ENCODE results near the gene HYPK. TPM values are rescaled to one million over a fixed set of nuclear protein-coding genes. Genes with fewer than 3 reads are reported as not detected.

The HYPK gene
- total and polyA plus RNA-seq, 7 donors = 3.6 to 22.8 (median 13.8) TPM

DNA sequence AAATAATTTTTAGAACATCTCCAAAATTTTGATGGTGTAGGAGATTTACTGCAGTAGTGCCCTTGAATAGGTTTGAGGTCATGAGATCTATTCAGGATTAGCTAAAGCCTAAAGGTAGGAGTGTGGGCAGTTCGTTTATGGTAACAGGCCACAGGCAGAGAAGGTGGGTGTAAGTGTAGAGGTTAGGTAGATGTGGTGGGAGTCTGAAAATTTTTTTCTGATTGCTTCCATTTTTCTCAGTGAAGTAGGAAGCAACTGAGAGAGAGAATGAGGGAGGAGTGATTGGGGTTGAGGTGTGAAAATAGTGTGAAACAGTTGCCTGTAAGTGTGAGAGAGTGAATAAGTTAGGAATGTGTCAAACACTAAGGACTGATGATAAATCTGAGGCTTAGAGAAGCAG lies 21.4 kb upstream of the HYPK start:
- 75 to 79% methylated on average over 1 of the region's 1 CpG for WGBS, 2 donors
- intact Hi-C loops (cut with DNase I) = no loop called here
- no peak overlapping the region for H3K4me3 ChIP-seq
- no peaks in the 10 kb centered on the region for H3K9me3 ChIP-seq
- H3K27ac ChIP-seq = no peak overlapping the region
- TF ChIP-seq POLR2A (IDR thresholded peaks at IDR 0.05) (no peak), POLR2AphosphoS5 (IDR thresholded peaks at IDR 0.05) (no peak), EP300 (IDR thresholded peaks at IDR 0.05) (no peak)
- TF ChIP-seq, protein P1, sequence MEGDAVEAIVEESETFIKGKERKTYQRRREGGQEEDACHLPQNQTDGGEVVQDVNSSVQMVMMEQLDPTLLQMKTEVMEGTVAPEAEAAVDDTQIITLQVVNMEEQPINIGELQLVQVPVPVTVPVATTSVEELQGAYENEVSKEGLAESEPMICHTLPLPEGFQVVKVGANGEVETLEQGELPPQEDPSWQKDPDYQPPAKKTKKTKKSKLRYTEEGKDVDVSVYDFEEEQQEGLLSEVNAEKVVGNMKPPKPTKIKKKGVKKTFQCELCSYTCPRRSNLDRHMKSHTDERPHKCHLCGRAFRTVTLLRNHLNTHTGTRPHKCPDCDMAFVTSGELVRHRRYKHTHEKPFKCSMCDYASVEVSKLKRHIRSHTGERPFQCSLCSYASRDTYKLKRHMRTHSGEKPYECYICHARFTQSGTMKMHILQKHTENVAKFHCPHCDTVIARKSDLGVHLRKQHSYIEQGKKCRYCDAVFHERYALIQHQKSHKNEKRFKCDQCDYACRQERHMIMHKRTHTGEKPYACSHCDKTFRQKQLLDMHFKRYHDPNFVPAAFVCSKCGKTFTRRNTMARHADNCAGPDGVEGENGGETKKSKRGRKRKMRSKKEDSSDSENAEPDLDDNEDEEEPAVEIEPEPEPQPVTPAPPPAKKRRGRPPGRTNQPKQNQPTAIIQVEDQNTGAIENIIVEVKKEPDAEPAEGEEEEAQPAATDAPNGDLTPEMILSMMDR (IDR thresholded peaks at IDR 0.05) = no peak
- no peaks in the 10 kb centered on the region for H3K36me3 ChIP-seq
- H3K4me1 ChIP-seq = peaks cover 0 to 17% (median 16%) of the 10 kb centered on the region in 4 donors
- no peak for DNase-seq
- H3K27me3 ChIP-seq = no peaks in the 10 kb centered on the region

DNA sequence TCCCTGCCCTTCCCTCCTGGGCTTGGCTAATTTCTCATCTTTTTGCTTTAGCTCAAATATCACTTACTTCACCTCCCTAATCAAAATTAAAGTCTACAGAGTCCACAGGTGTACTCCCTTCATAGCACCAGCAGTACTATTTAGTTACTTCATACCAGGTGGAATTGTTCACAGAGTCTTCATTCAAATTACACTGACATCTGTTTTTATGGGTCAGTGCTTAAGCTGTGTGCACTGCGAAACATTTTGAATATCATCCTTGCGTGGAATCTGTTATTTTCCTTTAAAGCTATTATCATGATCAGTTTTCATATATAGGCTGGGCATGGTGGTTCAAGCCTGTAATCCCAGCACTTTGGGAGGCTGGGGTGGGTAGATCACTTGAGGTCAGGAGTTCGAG lies 11.0 kb upstream of the HYPK start:
- H3K36me3 ChIP-seq = peaks cover 0 to 10% (median 4%) of the 10 kb centered on the region in 4 donors
- H3K27ac ChIP-seq = no peak overlapping the region
- 80 to 94% methylated on average over 3 of the region's 3 CpGs for WGBS, 2 donors
- no peak for DNase-seq
- H3K4me1 ChIP-seq = peaks cover 4 to 21% (median 15%) of the 10 kb centered on the region in 4 donors
- intact Hi-C loops (cut with DNase I) = no loop called here
- H3K27me3 ChIP-seq = no peaks in the 10 kb centered on the region
- H3K4me3 ChIP-seq = no peak overlapping the region
- H3K9me3 ChIP-seq = no peaks in the 10 kb centered on the region
- no peak for TF ChIP-seq POLR2A (IDR thresholded peaks at IDR 0.05)
- TF ChIP-seq EP300 (IDR thresholded peaks at IDR 0.05) = no peak
- TF ChIP-seq POLR2AphosphoS5 (IDR thresholded peaks at IDR 0.05) = no peak
- TF ChIP-seq, protein P1 (IDR thresholded peaks at IDR 0.05) = no peak

DNA sequence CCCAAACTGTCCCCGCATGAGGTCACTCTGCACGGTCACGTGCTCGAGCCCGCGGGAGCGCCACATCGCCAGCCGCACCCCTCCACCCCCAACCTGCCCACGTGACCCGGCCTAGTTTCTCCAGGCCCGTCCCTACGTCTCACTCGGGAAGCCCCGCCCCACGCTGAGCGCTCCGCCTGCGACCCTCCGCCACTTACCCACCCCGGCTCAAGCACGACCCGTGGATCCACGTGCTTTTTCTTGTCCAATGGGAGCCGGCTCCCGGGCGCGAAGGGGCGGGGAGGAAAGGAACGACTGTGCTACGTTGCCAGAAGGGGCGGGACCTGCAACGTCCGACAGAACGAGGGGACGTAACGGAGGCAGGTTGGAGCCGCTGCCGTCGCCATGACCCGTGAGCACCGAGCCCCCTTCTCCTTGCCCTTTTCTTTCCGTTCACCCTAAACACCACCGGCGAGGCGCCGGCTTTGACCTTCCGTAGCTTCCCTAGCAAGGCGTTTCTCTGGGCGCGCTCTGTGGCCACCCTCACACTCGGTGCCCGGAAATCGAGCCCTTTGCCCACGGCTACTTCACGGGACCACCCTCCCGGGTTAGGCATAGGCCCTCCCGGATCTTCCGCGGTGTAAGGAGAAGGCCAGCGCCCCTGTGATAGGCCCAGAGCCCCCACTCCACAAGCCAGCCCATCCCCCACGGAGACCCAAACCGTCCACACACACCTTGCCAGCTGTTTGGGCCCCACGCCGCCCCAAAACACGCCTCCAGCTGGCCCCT lies 8.2 kb upstream of the HYPK start, which contains the start of gene SERF2:
Gene SERF2, plus strand, starts transcription at position 328 of the 768 bp plus-strand sequence. Its CDS starts 57 bp downstream, at position 385.
- peak within 1 kb of the TSS; percentile 71 to 91 (median 88) for H3K4me3 ChIP-seq
- H3K36me3 ChIP-seq = peaks cover 0 to 38% (median 14%) of the 10 kb centered on the region in 4 donors
- no peaks in the 10 kb centered on the region for H3K27me3 ChIP-seq
- peaks cover 4 to 47% (median 28%) of the 10 kb centered on the region in 4 donors for H3K4me1 ChIP-seq
- peak within 1 kb of the TSS; percentile 94 to 99 (median 96) for H3K27ac ChIP-seq
- WGBS, 2 donors = 0% methylated on average over 66 of the region's 66 CpGs
- DNase-seq = peak; percentile 100
- H3K9me3 ChIP-seq = no peaks in the 10 kb centered on the region
- intact Hi-C loops (cut with DNase I) = loop anchor here (2.0 kb wide), 1 partner anchor 33 kb away; the partner anchor contains the start of gene MFAP1
- peak in 1 of 4 donors; percentile 68 for TF ChIP-seq EP300 (IDR thresholded peaks at IDR 0.05)
- TF ChIP-seq POLR2A (IDR thresholded peaks at IDR 0.05) = peak; percentile 99
- peak; percentile 99 to 100 (median 99) for TF ChIP-seq POLR2AphosphoS5 (IDR thresholded peaks at IDR 0.05)
- TF ChIP-seq, protein P1 (IDR thresholded peaks at IDR 0.05) = no peak

DNA sequence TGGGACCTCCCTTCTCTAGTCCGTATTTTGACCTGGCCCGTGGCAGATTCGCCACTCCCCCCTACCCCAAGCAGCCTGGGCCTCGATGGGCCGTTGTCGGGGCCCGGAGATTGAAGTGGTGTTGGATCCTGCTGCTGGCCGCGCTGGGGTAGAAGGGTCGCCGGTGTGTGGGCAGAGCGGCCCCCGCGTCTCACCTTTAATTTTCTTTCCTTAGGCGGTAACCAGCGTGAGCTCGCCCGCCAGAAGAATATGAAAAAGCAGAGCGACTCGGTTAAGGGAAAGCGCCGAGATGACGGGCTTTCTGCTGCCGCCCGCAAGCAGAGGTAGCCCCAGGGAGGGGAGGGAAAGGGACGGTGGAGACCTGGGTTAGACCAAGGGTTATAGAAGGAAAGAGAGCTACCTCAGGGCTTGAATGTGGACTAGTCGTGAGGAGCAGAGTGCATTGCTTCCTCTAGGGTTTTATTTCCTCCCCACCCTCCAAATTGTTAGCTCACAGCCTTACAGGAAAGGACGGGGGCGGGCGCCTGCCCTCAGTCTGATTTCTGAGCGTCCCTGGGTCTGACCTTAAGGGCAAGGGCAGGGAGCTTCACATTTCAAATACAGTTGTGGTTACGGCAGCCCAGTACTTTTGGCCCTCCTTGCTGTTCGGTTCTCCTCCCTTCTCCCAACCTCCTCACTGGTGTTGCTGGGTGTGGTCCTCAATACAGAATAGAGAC lies 7.5 kb upstream of the HYPK start:
- Histone ChIP-seq H3K9me3 (no peaks in the 10 kb centered on the region), H3K36me3 (peaks cover 0 to 44% (median 14%) of the 10 kb centered on the region in 4 donors), H3K27me3 (no peaks in the 10 kb centered on the region), H3K4me3 (peak overlapping the region; percentile 71 to 91 (median 88)), H3K27ac (peak overlapping the region; percentile 94 to 99 (median 96)), H3K4me1 (peaks cover 4 to 52% (median 28%) of the 10 kb centered on the region in 4 donors)
- no peak for DNase-seq
- intact Hi-C loops (cut with DNase I) = loop anchor here (2.0 kb wide), 1 partner anchor 32 kb away; the partner anchor contains the start of gene MFAP1
- 1 to 2% methylated on average over 33 of the region's 33 CpGs for WGBS, 2 donors
- TF ChIP-seq POLR2A (IDR thresholded peaks at IDR 0.05) (peak in 1 of 2 donors; percentile 35), EP300 (IDR thresholded peaks at IDR 0.05) (no peak)
- TF ChIP-seq, protein P1 (IDR thresholded peaks at IDR 0.05) = peak in 2 of 4 experiments; percentile 12 to 15
